Hepatocyte (in vitro differentiated cells): Measurements from ENCODE around the gene SYNGR3.

ENCODE experiments used
- CTCF ChIP-seq: fragments of 200-600 bp; sonication (generic); IDR thresholded peaks from 2 replicates; pipeline ENCODE4 v1.5.1; 2016; ENCODE audit warnings: antibody characterized with exemption, mild to moderate bottlenecking; ENCODE audit not compliant: poor library complexity
- EZH2 ChIP-seq: fragments of 200-600 bp; sonication (generic); IDR thresholded peaks from 2 replicates; pipeline ENCODE4 v1.6.1; 2016; ENCODE audit warnings: antibody characterized with exemption, mild to moderate bottlenecking, borderline replicate concordance
- EZH2phosphoT487 ChIP-seq: fragments of 200-600 bp; sonication (generic); IDR thresholded peaks from one replicate; pipeline ENCODE4 v1.6.1; 2018; ENCODE audit warnings: antibody characterized with exemption, mild to moderate bottlenecking, low read depth, moderate library complexity; ENCODE audit not compliant: unreplicated experiment, severe bottlenecking

- TF ChIP-seq CTCF (no peak), EZH2phosphoT487 (no peak), EZH2 (no peak)
Measured at GRCh38 chr16:1980770-1981087, 9.0 kb upstream of the SYNGR3 start.
